ENCODE results near the gene SYNDIG1L. TPM values are rescaled to one million over a fixed set of nuclear protein-coding genes. Genes with fewer than 3 reads are reported as not detected.

The SYNDIG1L gene
- total and polyA plus RNA-seq, 10 of the 15 experiments (the other 5 are each of a cell fraction or from before 2014, with no cell fraction given) = 0.04 TPM; not detected in 9

- TF ChIP-seq, protein P1, sequence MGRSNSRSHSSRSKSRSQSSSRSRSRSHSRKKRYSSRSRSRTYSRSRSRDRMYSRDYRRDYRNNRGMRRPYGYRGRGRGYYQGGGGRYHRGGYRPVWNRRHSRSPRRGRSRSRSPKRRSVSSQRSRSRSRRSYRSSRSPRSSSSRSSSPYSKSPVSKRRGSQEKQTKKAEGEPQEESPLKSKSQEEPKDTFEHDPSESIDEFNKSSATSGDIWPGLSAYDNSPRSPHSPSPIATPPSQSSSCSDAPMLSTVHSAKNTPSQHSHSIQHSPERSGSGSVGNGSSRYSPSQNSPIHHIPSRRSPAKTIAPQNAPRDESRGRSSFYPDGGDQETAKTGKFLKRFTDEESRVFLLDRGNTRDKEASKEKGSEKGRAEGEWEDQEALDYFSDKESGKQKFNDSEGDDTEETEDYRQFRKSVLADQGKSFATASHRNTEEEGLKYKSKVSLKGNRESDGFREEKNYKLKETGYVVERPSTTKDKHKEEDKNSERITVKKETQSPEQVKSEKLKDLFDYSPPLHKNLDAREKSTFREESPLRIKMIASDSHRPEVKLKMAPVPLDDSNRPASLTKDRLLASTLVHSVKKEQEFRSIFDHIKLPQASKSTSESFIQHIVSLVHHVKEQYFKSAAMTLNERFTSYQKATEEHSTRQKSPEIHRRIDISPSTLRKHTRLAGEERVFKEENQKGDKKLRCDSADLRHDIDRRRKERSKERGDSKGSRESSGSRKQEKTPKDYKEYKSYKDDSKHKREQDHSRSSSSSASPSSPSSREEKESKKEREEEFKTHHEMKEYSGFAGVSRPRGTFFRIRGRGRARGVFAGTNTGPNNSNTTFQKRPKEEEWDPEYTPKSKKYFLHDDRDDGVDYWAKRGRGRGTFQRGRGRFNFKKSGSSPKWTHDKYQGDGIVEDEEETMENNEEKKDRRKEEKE (IDR thresholded peaks at IDR 0.05) = no peak
- TF ChIP-seq BACH1 (IDR thresholded peaks at IDR 0.05; ENCODE audit: borderline replicate concordance) = no peak
Measured at GRCh38 chr14:74403619-74404417, 22.2 kb downstream of the SYNDIG1L start (continued).

DNA sequence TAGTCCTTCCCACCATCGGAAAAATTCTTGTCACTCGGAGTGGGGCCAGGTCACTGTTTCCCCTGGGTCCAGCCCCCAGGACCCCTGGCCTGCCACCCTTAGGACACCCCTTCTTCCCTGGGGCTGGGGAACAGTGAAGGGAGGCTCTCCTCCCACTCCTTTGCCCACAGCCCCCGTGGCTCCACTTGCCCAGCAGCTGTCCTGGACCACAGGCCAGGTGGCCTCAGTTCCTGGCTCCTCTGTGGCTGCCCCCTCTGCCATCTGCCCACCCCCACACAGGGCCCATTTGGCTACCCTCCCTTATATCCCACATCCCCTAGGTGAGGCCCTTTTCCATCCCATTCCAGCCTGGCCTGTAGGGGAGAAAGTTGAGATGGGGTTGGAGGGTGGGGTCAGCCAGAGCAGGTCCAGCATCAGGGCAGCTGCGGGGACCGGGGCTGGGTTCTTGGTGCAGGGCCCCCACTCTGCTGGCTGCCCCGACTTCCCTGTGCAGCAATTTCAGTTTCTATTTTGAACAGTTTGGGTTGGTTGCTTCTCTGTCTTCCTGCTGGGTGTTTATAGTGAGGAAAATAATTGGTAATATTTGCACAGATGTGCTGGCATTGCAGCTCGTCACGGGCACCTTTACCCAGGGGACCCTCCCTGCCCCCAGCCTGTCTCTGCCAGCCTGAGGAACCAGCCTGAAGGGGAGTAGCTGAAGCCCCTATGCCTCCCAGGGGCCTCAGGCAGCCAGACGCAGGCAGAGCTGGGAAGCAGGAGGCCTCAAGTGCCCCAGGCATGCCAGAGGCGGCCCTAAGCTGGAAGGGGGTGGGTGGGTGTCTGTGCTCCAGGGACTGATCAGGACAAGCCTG, 23.4 kb downstream of the SYNDIG1L start:
- peaks cover 26% of the 10 kb centered on the region for H3K4me1 ChIP-seq (ENCODE audit: control insufficient read depth, insufficient read depth, low read length)
- ATAC-seq (peak; percentile 43), DNase-seq (ENCODE audit: low read depth, low spot score) (no peak), FAIRE-seq (no peak)
- intact Hi-C loops (cut with micrococcal nuclease; ENCODE audit: unreplicated experiment) (no loop called here), in situ Hi-C loops (cut with MboI) (no loop called here)
- H2AFZ ChIP-seq (ENCODE audit: control insufficient read depth, low read depth, low read length) = peak overlapping the region; percentile 72
- H3K36me3 ChIP-seq (ENCODE audit: control insufficient read depth in 2 of 2, insufficient read depth in 2 of 2, low read length in 1 of 2) = no peaks in the 10 kb centered on the region
- H3K4me3 ChIP-seq = peak overlapping the region; percentile 22; the same call in 1 of the 2 replicates
- CTCF ChIA-PET = no interaction called here
- SMC1A ChIA-PET (ENCODE audit: uncharacterized antibody, unreplicated experiment) = no interaction called here
- TF ChIP-seq KLF5 (IDR thresholded peaks at IDR 0.05; ENCODE audit: partially characterized antibody) = no peak
- TF ChIP-seq KAT2A (conservative IDR thresholded peaks at IDR 0.05; ENCODE audit: control insufficient read depth, low read depth, low read length) = no peak
- peak in 1 of 2 experiments; percentile 5; a peak in 1 of 4 replicates for TF ChIP-seq IKZF2 (IDR thresholded peaks at IDR 0.05)
- TF ChIP-seq BACH1 (IDR thresholded peaks at IDR 0.05; ENCODE audit: borderline replicate concordance) = no peak
- TF ChIP-seq NR2C1 (IDR thresholded peaks at IDR 0.05) = no peak
- TF ChIP-seq NBN (IDR thresholded peaks at IDR 0.05) = no peak
- POLR2A ChIA-PET = no interaction called here
- peak overlapping the region; percentile 59; the same call in 1 of the 2 replicates for H3K9ac ChIP-seq (ENCODE audit: control insufficient read depth, insufficient read depth, low read length)
- H3K27ac ChIP-seq (ENCODE audit: control insufficient read depth, insufficient read depth) = peak overlapping the region; percentile 69
- peak overlapping the region; percentile 84 for H3K4me2 ChIP-seq (ENCODE audit: control insufficient read depth, insufficient read depth)
- H4K20me1 ChIP-seq (ENCODE audit: control insufficient read depth, insufficient read depth) = no peaks in the 10 kb centered on the region
- no peaks in the 10 kb centered on the region; a peak in 2 of 4 replicates for H3K27me3 ChIP-seq (replicated peaks in 1 of 2; ENCODE audit: control insufficient read depth in 2 of 2, insufficient read depth in 2 of 2, low read length in 1 of 2)
- no peaks in the 10 kb centered on the region for H3K79me2 ChIP-seq (ENCODE audit: control insufficient read depth, insufficient read depth, low read length)
- RAD21 ChIA-PET (ENCODE audit: unreplicated experiment) = no interaction called here
- H3K9me3 ChIP-seq (replicated peaks; ENCODE audit: control insufficient read depth, insufficient read depth, low read length) = no peaks in the 10 kb centered on the region
- 25% methylated on average over 10 of the region's 10 CpGs for WGBS (ENCODE audit: insufficient coverage, insufficient replicate concordance, low lambda C conversion rate, missing lambda C conversion rate)
- BruUV-seq (replicated peaks) = no TSS peak

Data from GM12878 (cell line).